ENCODE measurements around the gene SPHK2. TPM values are rescaled to one million over a fixed set of nuclear protein-coding genes. Genes with fewer than 3 reads are reported as not detected.

SPHK2 gene
- total and polyA plus RNA-seq, 11 donors, result 5.6 to 13.1 (median 9.5) TPM

- no peak overlapping the region for H3K4me3 ChIP-seq
- H3K27me3 ChIP-seq, result peaks cover 0 to 12% (median 0%) of the 10 kb centered on the region in 9 donors
- H3K27ac ChIP-seq, result no peak overlapping the region
- no peaks in the 10 kb centered on the region for H3K36me3 ChIP-seq
- no peaks in the 10 kb centered on the region for H3K4me1 ChIP-seq
- no peak for DNase-seq
- intact Hi-C loops (cut with DNase I), result no loop called here
- ATAC-seq, result no peak
- no peak for TF ChIP-seq POLR2A (IDR thresholded peaks at IDR 0.05)
- TF ChIP-seq, protein P1, sequence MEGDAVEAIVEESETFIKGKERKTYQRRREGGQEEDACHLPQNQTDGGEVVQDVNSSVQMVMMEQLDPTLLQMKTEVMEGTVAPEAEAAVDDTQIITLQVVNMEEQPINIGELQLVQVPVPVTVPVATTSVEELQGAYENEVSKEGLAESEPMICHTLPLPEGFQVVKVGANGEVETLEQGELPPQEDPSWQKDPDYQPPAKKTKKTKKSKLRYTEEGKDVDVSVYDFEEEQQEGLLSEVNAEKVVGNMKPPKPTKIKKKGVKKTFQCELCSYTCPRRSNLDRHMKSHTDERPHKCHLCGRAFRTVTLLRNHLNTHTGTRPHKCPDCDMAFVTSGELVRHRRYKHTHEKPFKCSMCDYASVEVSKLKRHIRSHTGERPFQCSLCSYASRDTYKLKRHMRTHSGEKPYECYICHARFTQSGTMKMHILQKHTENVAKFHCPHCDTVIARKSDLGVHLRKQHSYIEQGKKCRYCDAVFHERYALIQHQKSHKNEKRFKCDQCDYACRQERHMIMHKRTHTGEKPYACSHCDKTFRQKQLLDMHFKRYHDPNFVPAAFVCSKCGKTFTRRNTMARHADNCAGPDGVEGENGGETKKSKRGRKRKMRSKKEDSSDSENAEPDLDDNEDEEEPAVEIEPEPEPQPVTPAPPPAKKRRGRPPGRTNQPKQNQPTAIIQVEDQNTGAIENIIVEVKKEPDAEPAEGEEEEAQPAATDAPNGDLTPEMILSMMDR (IDR thresholded peaks at IDR 0.05), result no peak
- H3K9me3 ChIP-seq, result no peaks in the 10 kb centered on the region
- WGBS, 4 donors, result 70 to 81% (median 73%) methylated on average over 23 to 30 of the region's 30 CpGs
Observed at GRCh38 chr19:48598996-48599700, 20.2 kb upstream of the SPHK2 start.

DNA sequence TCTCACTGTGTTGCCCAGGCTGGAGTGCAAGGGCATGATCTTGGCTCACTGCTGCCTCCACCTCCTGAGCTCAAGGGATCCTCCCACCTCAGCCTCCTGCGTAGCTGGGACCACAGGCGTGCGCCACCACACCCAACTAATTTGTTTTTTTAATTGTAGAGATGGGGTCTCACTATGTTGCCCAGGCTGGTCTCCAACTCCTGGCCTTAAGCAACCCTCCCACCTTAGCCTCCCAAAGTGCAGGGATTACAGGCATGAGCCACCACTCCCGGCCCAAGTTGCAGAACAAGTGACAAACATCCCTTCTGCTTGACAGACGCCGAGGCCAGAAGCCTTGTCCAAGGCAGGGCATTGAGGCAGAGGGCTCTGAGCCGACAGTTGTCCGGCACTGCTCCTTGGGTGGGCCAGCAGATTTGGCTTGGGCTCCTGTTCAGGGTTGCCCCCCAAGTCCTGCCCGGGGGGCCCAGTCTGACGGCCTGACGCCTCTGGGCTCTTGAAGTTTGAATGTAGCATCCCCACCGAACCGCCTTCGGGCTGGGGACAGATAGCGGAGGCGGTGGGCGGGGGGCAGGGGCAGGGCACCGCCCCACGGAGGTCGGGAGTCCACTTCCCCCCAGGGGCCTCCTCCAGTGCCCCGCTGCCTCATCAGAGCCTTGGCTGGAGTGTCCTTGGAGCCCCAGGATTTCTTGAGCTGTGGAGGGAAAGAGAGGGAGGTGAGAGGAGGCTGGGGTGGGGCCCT lies 18.5 kb upstream of the SPHK2 start:
- Histone ChIP-seq H3K27me3 (peaks cover 0 to 12% (median 0%) of the 10 kb centered on the region in 9 donors), H3K36me3 (no peaks in the 10 kb centered on the region), H3K4me1 (no peaks in the 10 kb centered on the region), H3K27ac (no peak overlapping the region), H3K9me3 (no peaks in the 10 kb centered on the region), H3K4me3 (no peak overlapping the region)
- no peak for TF ChIP-seq POLR2A (IDR thresholded peaks at IDR 0.05)
- TF ChIP-seq, protein P1 (IDR thresholded peaks at IDR 0.05), result no peak
- intact Hi-C loops (cut with DNase I), result no loop called here
- WGBS, 4 donors, result 82 to 91% (median 86%) methylated on average over 19 to 21 of the region's 21 CpGs
- ATAC-seq (no peak), DNase-seq (no peak)

DNA sequence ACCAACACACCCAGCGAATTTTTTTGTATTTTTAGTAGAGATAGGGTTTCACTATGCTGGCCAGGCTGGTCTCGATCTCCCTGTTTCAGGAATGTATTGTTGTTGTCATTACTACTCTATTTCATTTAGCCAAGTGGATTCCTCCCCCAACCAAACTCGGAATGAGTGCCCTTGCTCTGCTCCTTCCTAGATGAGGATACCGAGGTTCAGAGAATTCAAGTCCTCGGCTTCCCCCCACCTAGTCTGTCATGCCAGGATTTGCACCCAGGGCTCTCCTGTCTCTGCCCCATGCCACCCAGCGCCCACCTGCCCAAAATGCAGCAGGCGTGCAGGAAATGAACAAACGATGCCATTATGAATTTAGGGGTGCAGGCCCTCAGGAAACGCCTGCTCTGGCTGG lies 16.3 kb upstream of the SPHK2 start:
- Histone ChIP-seq H3K4me3 (no peak overlapping the region), H3K27me3 (peaks cover 0 to 12% (median 0%) of the 10 kb centered on the region in 9 donors), H3K9me3 (no peaks in the 10 kb centered on the region), H3K36me3 (no peaks in the 10 kb centered on the region), H3K4me1 (no peaks in the 10 kb centered on the region), H3K27ac (no peak overlapping the region)
- DNase-seq, result no peak
- 83 to 87% (median 84%) methylated on average over 9 of the region's 9 CpGs for WGBS, 4 donors
- no peak for TF ChIP-seq POLR2A (IDR thresholded peaks at IDR 0.05)
- TF ChIP-seq, protein P1 (IDR thresholded peaks at IDR 0.05), result no peak
- no peak for ATAC-seq
- intact Hi-C loops (cut with DNase I), result no loop called here

GRCh38 chr19:48603449-48603848 lies 15.9 kb upstream of the SPHK2 start:
- no peak for DNase-seq
- no peaks in the 10 kb centered on the region for H3K36me3 ChIP-seq
- WGBS, 4 donors, result 88 to 92% (median 91%) methylated on average over 30 to 39 of the region's 39 CpGs

More at GRCh38 chr19:48603449-48603848, 15.9 kb upstream of the SPHK2 start:
- Histone ChIP-seq H3K27me3 (peaks cover 0 to 12% (median 0%) of the 10 kb centered on the region in 9 donors), H3K4me3 (no peak overlapping the region), H3K27ac (no peak overlapping the region), H3K4me1 (no peaks in the 10 kb centered on the region), H3K9me3 (no peaks in the 10 kb centered on the region)
- intact Hi-C loops (cut with DNase I), result no loop called here
- no peak for ATAC-seq
- TF ChIP-seq POLR2A (IDR thresholded peaks at IDR 0.05), result no peak
- TF ChIP-seq, protein P1 (IDR thresholded peaks at IDR 0.05), result no peak
